Testis (tissue), 3 donors: ENCODE measurements around the gene RASGEF1B. TPM values are rescaled to one million over a fixed set of nuclear protein-coding genes. Genes with fewer than 3 reads are reported as not detected.

Experiments used
- DNase-seq: peaks from one replicate; pipeline ENCODE4 v3.0.0-alpha.2; 2019
- H3K27ac ChIP-seq, 2 donors: fragments of 200-600 bp; sonication (generic); one replicate each; pipeline ENCODE4 v1.5.1; 2019
- H3K27me3 ChIP-seq: fragments of 200-600 bp; sonication (generic); one replicate; pipeline ENCODE4 v1.5.1; 2019
- H3K36me3 ChIP-seq: fragments of 200-600 bp; sonication (generic); one replicate; pipeline ENCODE4 v1.5.1; 2017; ENCODE audit warnings: low read depth; ENCODE audit errors: missing control alignments
- H3K4me1 ChIP-seq: fragments of 200-600 bp; sonication (generic); one replicate; pipeline ENCODE4 v1.5.1; 2019
- H3K4me3 ChIP-seq, 2 donors: fragments of 200-600 bp; sonication (generic); one replicate each; pipeline ENCODE4 v1.5.1; 2017 to 2019
- H3K9me3 ChIP-seq: fragments of 200-600 bp; sonication (generic); one replicate; pipeline ENCODE4 v1.5.1; 2017
- CTCF ChIP-seq, 3 experiments: fragments of 450-650 bp in 2 of 3; fragments of 200-600 bp in 1 of 3; sonication (generic) in 1 of 3; IDR thresholded peaks; one replicate each; pipeline ENCODE4 v1.5.1; 2016 to 2019; ENCODE audit warnings: antibody characterized with exemption in 3 of 3, mild to moderate bottlenecking in 2 of 3, moderate library complexity in 1 of 3
- POLR2A ChIP-seq: fragments of 450-650 bp; IDR thresholded peaks from one replicate; pipeline ENCODE4 v1.6.1; 2017; ENCODE audit warnings: antibody characterized with exemption, mild to moderate bottlenecking, moderate library complexity
- WGBS, 2 donors: methylation state at CpG; one replicate each; pipeline ENCODE4 v1.1.5; 2018; 5-methylcytosine and 5-hydroxymethylcytosine counted together
- intact Hi-C: fragments of 100-400 bp; cut with DNase I; formaldehyde crosslinking; loops from one replicate; pipeline ENCODE4 v1.15.1; 2023; ENCODE audit warnings: low total_unique reads
- polyA plus RNA-seq: library from polyadenylated mRNA; stranded (reverse); fragments of 350-450 nt; fragmentation: Illumina TruSeq; extraction: RNeasy Lipid Tissue Mini Kit (QIAGEN cat#74804); gene quantifications from one replicate; pipeline ENCODE4 v1.2.3, GENCODE V29; 2014; ENCODE audit warnings: low read depth, low replicate concordance; ENCODE audit not compliant: insufficient read depth
- total RNA-seq, 2 donors: library from RNA; depleted of rRNA; stranded (reverse); fragments of >200 nt; gene quantifications; one replicate each; pipeline ENCODE4 v1.2.3, GENCODE V29; 2016

Gene RASGEF1B
- total and polyA plus RNA-seq, 3 donors from 2014 or later, result 5.3 to 13.0 (median 5.5) TPM

GRCh38 chr4:81449015-81449414 is 22.7 kb downstream of the RASGEF1B start:
- DNase-seq, result no peak
- H3K4me1 ChIP-seq, result no peaks in the 10 kb centered on the region
- H3K4me3 ChIP-seq, result no peak overlapping the region
- TF ChIP-seq POLR2A (no peak), CTCF (IDR thresholded peaks at IDR 0.05) (no peak)
- H3K27ac ChIP-seq, result no peak overlapping the region
- WGBS, 2 donors, result 94 to 95% methylated on average over 6 of the region's 6 CpGs
- H3K36me3 ChIP-seq, result no peaks in the 10 kb centered on the region
- H3K9me3 ChIP-seq, result no peaks in the 10 kb centered on the region
- intact Hi-C loops, result no loop called here
- H3K27me3 ChIP-seq, result no peaks in the 10 kb centered on the region

- Histone ChIP-seq H3K4me1 (no peaks in the 10 kb centered on the region), H3K27me3 (no peaks in the 10 kb centered on the region), H3K4me3 (no peak overlapping the region), H3K27ac (no peak overlapping the region), H3K9me3 (no peaks in the 10 kb centered on the region), H3K36me3 (no peaks in the 10 kb centered on the region)
- 79 to 92% methylated on average over 10 of the region's 10 CpGs for WGBS, 2 donors
- no peak for DNase-seq
- TF ChIP-seq POLR2A (no peak), CTCF (IDR thresholded peaks at IDR 0.05) (no peak)
- intact Hi-C loops, result no loop called here
Observed at GRCh38 chr4:81447566-81448229, 24.0 kb downstream of the RASGEF1B start.

GRCh38 chr4:81446634-81447033 is 25.1 kb downstream of the RASGEF1B start:
- WGBS, 2 donors, result 42 to 73% methylated on average over 1 of the region's 1 CpG
- no peak for TF ChIP-seq CTCF (IDR thresholded peaks at IDR 0.05)
- no peak overlapping the region for H3K4me3 ChIP-seq
- H3K27me3 ChIP-seq, result no peaks in the 10 kb centered on the region
- H3K27ac ChIP-seq, result no peak overlapping the region
- intact Hi-C loops, result no loop called here
- no peak for DNase-seq
- H3K4me1 ChIP-seq, result no peaks in the 10 kb centered on the region
- no peaks in the 10 kb centered on the region for H3K9me3 ChIP-seq
- H3K36me3 ChIP-seq, result no peaks in the 10 kb centered on the region

DNA sequence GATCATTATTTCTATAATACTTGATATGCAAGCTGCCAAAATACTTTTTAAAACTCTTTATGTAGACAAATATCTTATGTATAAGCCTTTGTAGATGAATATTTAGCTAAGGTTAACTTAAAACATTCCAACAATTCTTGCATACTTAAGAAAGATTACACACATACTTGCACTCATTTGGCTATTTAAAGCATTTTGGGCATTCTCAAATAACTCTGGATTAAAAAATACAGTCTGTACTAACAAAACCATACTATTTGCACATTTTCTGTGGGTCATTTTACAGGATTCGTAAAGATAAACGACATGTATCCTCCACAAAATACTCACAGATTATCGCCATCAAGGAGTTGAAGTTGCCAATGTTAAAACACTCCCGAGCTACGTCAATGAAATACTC is 26.5 kb downstream of the RASGEF1B start:
- Histone ChIP-seq H3K27me3 (no peaks in the 10 kb centered on the region), H3K4me1 (no peaks in the 10 kb centered on the region), H3K4me3 (no peak overlapping the region), H3K27ac (no peak overlapping the region), H3K36me3 (no peaks in the 10 kb centered on the region), H3K9me3 (no peaks in the 10 kb centered on the region)
- intact Hi-C loops, result no loop called here
- WGBS, 2 donors, result 91 to 92% methylated on average over 5 of the region's 5 CpGs
- DNase-seq, result no peak
- TF ChIP-seq CTCF (IDR thresholded peaks at IDR 0.05) (no peak), POLR2A (no peak)

- Histone ChIP-seq H3K27ac (no peak overlapping the region), H3K4me1 (no peaks in the 10 kb centered on the region), H3K36me3 (no peaks in the 10 kb centered on the region), H3K4me3 (no peak overlapping the region), H3K27me3 (no peaks in the 10 kb centered on the region), H3K9me3 (no peaks in the 10 kb centered on the region)
- no peak for TF ChIP-seq CTCF (IDR thresholded peaks at IDR 0.05)
- TF ChIP-seq POLR2A, result no peak
- intact Hi-C loops, result no loop called here
- WGBS, 2 donors, result 87 to 95% methylated on average over 4 of the region's 4 CpGs
- DNase-seq, result no peak
Observed at GRCh38 chr4:81442484-81443085, 29.1 kb downstream of the RASGEF1B start.
